Right lobe of liver (tissue), 4 donors: ENCODE data around the gene UNC13B.

ENCODE experiments used
- POLR2A ChIP-seq: fragments of 450-650 bp; IDR thresholded peaks from one replicate; pipeline ENCODE4 v1.6.1; 2017; ENCODE audit warnings: antibody characterized with exemption, mild to moderate bottlenecking
- TF ChIP-seq, protein P1 (sequence below), 4 donors: fragments of 200-600 bp in 3 of 4; fragments of 450-650 bp in 1 of 4; IDR thresholded peaks; one replicate each; pipeline versions ENCODE4 v1.5.1 to v1.8.0; 2016 to 2022; ENCODE audit warnings: antibody characterized with exemption in 4 of 4, mild to moderate bottlenecking in 2 of 4
- donor health status: DM: no; HTN: no; CAD: no.
- donor health status: DM: no; HTN: no; CAD: no.
- donor health status: DM: no; HTN: yes; CAD: no.

DNA sequence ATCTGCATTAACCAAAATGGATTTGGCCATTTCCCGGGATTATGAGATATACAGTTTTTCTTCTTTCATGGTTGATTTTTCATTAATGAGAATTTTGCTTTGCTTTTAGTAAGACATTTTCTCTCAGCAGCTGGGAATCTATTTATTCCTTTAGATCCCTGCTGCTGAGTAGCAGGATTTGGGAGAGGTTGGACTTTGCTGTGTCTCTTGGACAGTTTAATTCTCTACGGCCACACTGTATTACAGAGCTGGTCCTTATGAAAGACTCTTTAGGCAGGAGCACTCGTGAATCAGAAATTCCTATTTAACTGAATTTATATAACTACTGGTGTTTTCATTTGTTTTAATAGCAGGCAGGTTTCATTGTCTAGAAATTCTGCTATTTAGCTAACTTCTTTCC, 1.6 kb downstream of the UNC13B start:
- TF ChIP-seq, protein P1, sequence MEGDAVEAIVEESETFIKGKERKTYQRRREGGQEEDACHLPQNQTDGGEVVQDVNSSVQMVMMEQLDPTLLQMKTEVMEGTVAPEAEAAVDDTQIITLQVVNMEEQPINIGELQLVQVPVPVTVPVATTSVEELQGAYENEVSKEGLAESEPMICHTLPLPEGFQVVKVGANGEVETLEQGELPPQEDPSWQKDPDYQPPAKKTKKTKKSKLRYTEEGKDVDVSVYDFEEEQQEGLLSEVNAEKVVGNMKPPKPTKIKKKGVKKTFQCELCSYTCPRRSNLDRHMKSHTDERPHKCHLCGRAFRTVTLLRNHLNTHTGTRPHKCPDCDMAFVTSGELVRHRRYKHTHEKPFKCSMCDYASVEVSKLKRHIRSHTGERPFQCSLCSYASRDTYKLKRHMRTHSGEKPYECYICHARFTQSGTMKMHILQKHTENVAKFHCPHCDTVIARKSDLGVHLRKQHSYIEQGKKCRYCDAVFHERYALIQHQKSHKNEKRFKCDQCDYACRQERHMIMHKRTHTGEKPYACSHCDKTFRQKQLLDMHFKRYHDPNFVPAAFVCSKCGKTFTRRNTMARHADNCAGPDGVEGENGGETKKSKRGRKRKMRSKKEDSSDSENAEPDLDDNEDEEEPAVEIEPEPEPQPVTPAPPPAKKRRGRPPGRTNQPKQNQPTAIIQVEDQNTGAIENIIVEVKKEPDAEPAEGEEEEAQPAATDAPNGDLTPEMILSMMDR (IDR thresholded peaks at IDR 0.05): no peak
- TF ChIP-seq POLR2A: no peak
